Measurements from ENCODE around the gene RILPL1.
"Not testable (repeated sequence)": the region's sequence is repeated elsewhere in the genome, so short reads cannot be mapped to it uniquely, and the experiment has no call there.

Gene RILPL1

GRCh38 chr12:123506843-123507236, 26.7 kb downstream of the RILPL1 start:
- Histone ChIP-seq H3K4me1 (ENCODE audit: control insufficient read depth, insufficient read depth, low read length) (no peaks in the 10 kb centered on the region), H3K9ac (ENCODE audit: low read depth, low read length) (no peak overlapping the region), H3K4me3 (ENCODE audit: low read depth, low read length) (no peak overlapping the region), H3K9me3 (ENCODE audit: control insufficient read depth, insufficient read depth, low read length) (no peaks in the 10 kb centered on the region), H3K27me3 (ENCODE audit: control insufficient read depth, insufficient read depth, low read length) (no peaks in the 10 kb centered on the region), H3K36me3 (ENCODE audit: control insufficient read depth, insufficient read depth, low read length) (peaks cover 15% of the 10 kb centered on the region)

- H3K4me3 ChIP-seq (ENCODE audit: low read depth, low read length) = no peak overlapping the region
- no peaks in the 10 kb centered on the region for H3K27me3 ChIP-seq (ENCODE audit: control insufficient read depth, insufficient read depth, low read length)
- peaks cover 10% of the 10 kb centered on the region for H3K36me3 ChIP-seq (ENCODE audit: control insufficient read depth, insufficient read depth, low read length)
- no peaks in the 10 kb centered on the region for H3K4me1 ChIP-seq (ENCODE audit: control insufficient read depth, insufficient read depth, low read length)
- H3K9me3 ChIP-seq (ENCODE audit: control insufficient read depth, insufficient read depth, low read length) = no peaks in the 10 kb centered on the region
- H3K9ac ChIP-seq (ENCODE audit: low read depth, low read length) = no peak overlapping the region
Observed at GRCh38 chr12:123506059-123506842, 27.3 kb downstream of the RILPL1 start.

GRCh38 chr12:123502163-123502704, 31.3 kb downstream of the RILPL1 start:
- H3K9me3 ChIP-seq (ENCODE audit: control insufficient read depth, insufficient read depth, low read length) = no peaks in the 10 kb centered on the region
- no peaks in the 10 kb centered on the region for H3K4me1 ChIP-seq (ENCODE audit: control insufficient read depth, insufficient read depth, low read length)
- no peaks in the 10 kb centered on the region for H3K27me3 ChIP-seq (ENCODE audit: control insufficient read depth, insufficient read depth, low read length)
- no peak overlapping the region for H3K9ac ChIP-seq (ENCODE audit: low read depth, low read length)
- H3K4me3 ChIP-seq (ENCODE audit: low read depth, low read length) = no peak overlapping the region
- H3K36me3 ChIP-seq (ENCODE audit: control insufficient read depth, insufficient read depth, low read length) = peaks cover 2% of the 10 kb centered on the region

- H3K36me3 ChIP-seq (ENCODE audit: control insufficient read depth, insufficient read depth, low read length) = peaks cover 2% of the 10 kb centered on the region
- no peaks in the 10 kb centered on the region for H3K9me3 ChIP-seq (ENCODE audit: control insufficient read depth, insufficient read depth, low read length)
- H3K4me1 ChIP-seq (ENCODE audit: control insufficient read depth, insufficient read depth, low read length) = no peaks in the 10 kb centered on the region
- H3K27me3 ChIP-seq (ENCODE audit: control insufficient read depth, insufficient read depth, low read length) = no peaks in the 10 kb centered on the region
- no peak overlapping the region for H3K4me3 ChIP-seq (ENCODE audit: low read depth, low read length)
- H3K9ac ChIP-seq (ENCODE audit: low read depth, low read length) = no peak overlapping the region
Observed at GRCh38 chr12:123499332-123499731, 34.2 kb downstream of the RILPL1 start.

GRCh38 chr12:123498126-123498825, 35.2 kb downstream of the RILPL1 start:
- Histone ChIP-seq H3K27me3 (ENCODE audit: control insufficient read depth, insufficient read depth, low read length) (no peaks in the 10 kb centered on the region), H3K9me3 (ENCODE audit: control insufficient read depth, insufficient read depth, low read length) (no peaks in the 10 kb centered on the region), H3K9ac (ENCODE audit: low read depth, low read length) (no peak overlapping the region), H3K4me3 (ENCODE audit: low read depth, low read length) (no peak overlapping the region), H3K36me3 (ENCODE audit: control insufficient read depth, insufficient read depth, low read length) (peaks cover 2% of the 10 kb centered on the region), H3K4me1 (ENCODE audit: control insufficient read depth, insufficient read depth, low read length) (no peaks in the 10 kb centered on the region)

GRCh38 chr12:123497065-123497464, 36.5 kb downstream of the RILPL1 start:
- H3K9ac ChIP-seq (ENCODE audit: low read depth, low read length) = no peak overlapping the region
- H3K27me3 ChIP-seq (ENCODE audit: control insufficient read depth, insufficient read depth, low read length) = no peaks in the 10 kb centered on the region
- no peaks in the 10 kb centered on the region for H3K9me3 ChIP-seq (ENCODE audit: control insufficient read depth, insufficient read depth, low read length)
- no peak overlapping the region for H3K4me3 ChIP-seq (ENCODE audit: low read depth, low read length)
- H3K4me1 ChIP-seq (ENCODE audit: control insufficient read depth, insufficient read depth, low read length) = no peaks in the 10 kb centered on the region
- peaks cover 2% of the 10 kb centered on the region for H3K36me3 ChIP-seq (ENCODE audit: control insufficient read depth, insufficient read depth, low read length)

- Histone ChIP-seq H3K36me3 (ENCODE audit: control insufficient read depth, insufficient read depth, low read length) (peaks cover 2% of the 10 kb centered on the region), H3K9me3 (ENCODE audit: control insufficient read depth, insufficient read depth, low read length) (no peaks in the 10 kb centered on the region), H3K4me1 (ENCODE audit: control insufficient read depth, insufficient read depth, low read length) (no peaks in the 10 kb centered on the region), H3K9ac (ENCODE audit: low read depth, low read length) (peak overlapping the region; percentile 37), H3K4me3 (ENCODE audit: low read depth, low read length) (no peak overlapping the region), H3K27me3 (ENCODE audit: control insufficient read depth, insufficient read depth, low read length) (no peaks in the 10 kb centered on the region)
Observed at GRCh38 chr12:123494124-123494851, 39.2 kb downstream of the RILPL1 start.

GRCh38 chr12:123492339-123493039, 41.0 kb downstream of the RILPL1 start:
- not testable (repeated sequence) for H3K4me1 ChIP-seq (ENCODE audit: control insufficient read depth, insufficient read depth, low read length); H3K9me3 ChIP-seq (ENCODE audit: control insufficient read depth, insufficient read depth, low read length); H3K4me3 ChIP-seq (ENCODE audit: low read depth, low read length); H3K9ac ChIP-seq (ENCODE audit: low read depth, low read length); H3K36me3 ChIP-seq (ENCODE audit: control insufficient read depth, insufficient read depth, low read length); H3K27me3 ChIP-seq (ENCODE audit: control insufficient read depth, insufficient read depth, low read length)

- Histone ChIP-seq H3K27me3 (ENCODE audit: control insufficient read depth, insufficient read depth, low read length) (no peaks in the 10 kb centered on the region), H3K9ac (ENCODE audit: low read depth, low read length) (no peak overlapping the region), H3K36me3 (ENCODE audit: control insufficient read depth, insufficient read depth, low read length) (no peaks in the 10 kb centered on the region), H3K4me1 (ENCODE audit: control insufficient read depth, insufficient read depth, low read length) (no peaks in the 10 kb centered on the region), H3K4me3 (ENCODE audit: low read depth, low read length) (no peak overlapping the region), H3K9me3 (ENCODE audit: control insufficient read depth, insufficient read depth, low read length) (no peaks in the 10 kb centered on the region)
Observed at GRCh38 chr12:123491481-123491880, 42.0 kb downstream of the RILPL1 start.

GRCh38 chr12:123491056-123491455, 42.5 kb downstream of the RILPL1 start:
- Histone ChIP-seq H3K4me3 (ENCODE audit: low read depth, low read length) (no peak overlapping the region), H3K27me3 (ENCODE audit: control insufficient read depth, insufficient read depth, low read length) (no peaks in the 10 kb centered on the region), H3K9ac (ENCODE audit: low read depth, low read length) (no peak overlapping the region), H3K36me3 (ENCODE audit: control insufficient read depth, insufficient read depth, low read length) (no peaks in the 10 kb centered on the region), H3K4me1 (ENCODE audit: control insufficient read depth, insufficient read depth, low read length) (no peaks in the 10 kb centered on the region), H3K9me3 (ENCODE audit: control insufficient read depth, insufficient read depth, low read length) (no peaks in the 10 kb centered on the region)

GRCh38 chr12:123490089-123490488, 43.4 kb downstream of the RILPL1 start:
- no peaks in the 10 kb centered on the region for H3K27me3 ChIP-seq (ENCODE audit: control insufficient read depth, insufficient read depth, low read length)

More at GRCh38 chr12:123490089-123490488, 43.4 kb downstream of the RILPL1 start:
- no peak overlapping the region for H3K9ac ChIP-seq (ENCODE audit: low read depth, low read length)
- no peaks in the 10 kb centered on the region for H3K9me3 ChIP-seq (ENCODE audit: control insufficient read depth, insufficient read depth, low read length)
- H3K36me3 ChIP-seq (ENCODE audit: control insufficient read depth, insufficient read depth, low read length) = no peaks in the 10 kb centered on the region
- no peak overlapping the region for H3K4me3 ChIP-seq (ENCODE audit: low read depth, low read length)
- H3K4me1 ChIP-seq (ENCODE audit: control insufficient read depth, insufficient read depth, low read length) = no peaks in the 10 kb centered on the region
